ENCODE data around the gene SLC30A2.

The SLC30A2 gene

DNA sequence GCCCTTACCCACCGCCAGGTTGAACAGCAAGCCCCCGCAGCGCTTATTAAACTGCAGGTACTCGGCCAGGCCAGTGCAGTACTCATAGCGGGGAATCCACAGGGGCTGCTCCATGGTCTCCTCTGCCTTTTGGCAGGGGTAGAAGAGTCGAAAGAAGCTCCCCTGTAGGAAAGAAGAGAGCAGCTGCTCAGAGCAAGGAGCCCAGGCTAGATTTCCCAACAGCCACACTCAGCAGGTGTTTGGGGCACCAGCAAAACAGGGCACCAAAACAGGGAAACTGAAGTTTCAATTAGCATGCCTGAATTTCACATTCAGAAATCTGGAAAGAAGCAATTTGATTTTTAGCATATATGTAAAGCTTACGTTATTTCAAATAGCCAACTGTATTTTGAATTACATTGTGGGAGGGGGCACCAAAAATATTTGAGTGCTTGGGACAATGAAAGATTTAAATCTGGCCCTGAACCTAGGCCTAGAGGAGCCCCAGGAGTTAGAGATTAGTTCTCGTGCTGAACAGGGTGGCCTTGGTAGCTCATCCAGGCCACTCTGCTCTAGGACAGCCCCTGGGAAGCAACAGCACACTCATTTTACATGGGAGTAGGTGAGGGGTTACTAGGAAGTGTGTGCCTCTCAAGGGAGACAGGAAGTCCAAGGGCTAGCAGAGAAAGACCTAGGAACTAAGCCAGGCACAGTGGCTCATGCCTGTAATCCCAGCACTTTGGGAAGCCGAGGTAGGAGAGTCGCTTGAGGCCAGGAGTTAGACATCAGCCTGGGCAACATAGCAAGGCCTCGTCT, 56.3 kb downstream of the SLC30A2 start:
- TF ChIP-seq, protein P1, sequence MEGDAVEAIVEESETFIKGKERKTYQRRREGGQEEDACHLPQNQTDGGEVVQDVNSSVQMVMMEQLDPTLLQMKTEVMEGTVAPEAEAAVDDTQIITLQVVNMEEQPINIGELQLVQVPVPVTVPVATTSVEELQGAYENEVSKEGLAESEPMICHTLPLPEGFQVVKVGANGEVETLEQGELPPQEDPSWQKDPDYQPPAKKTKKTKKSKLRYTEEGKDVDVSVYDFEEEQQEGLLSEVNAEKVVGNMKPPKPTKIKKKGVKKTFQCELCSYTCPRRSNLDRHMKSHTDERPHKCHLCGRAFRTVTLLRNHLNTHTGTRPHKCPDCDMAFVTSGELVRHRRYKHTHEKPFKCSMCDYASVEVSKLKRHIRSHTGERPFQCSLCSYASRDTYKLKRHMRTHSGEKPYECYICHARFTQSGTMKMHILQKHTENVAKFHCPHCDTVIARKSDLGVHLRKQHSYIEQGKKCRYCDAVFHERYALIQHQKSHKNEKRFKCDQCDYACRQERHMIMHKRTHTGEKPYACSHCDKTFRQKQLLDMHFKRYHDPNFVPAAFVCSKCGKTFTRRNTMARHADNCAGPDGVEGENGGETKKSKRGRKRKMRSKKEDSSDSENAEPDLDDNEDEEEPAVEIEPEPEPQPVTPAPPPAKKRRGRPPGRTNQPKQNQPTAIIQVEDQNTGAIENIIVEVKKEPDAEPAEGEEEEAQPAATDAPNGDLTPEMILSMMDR (IDR thresholded peaks at IDR 0.05; ENCODE audit: low read depth, low read length) = no peak
- DNase-seq (ENCODE audit: extremely low read depth, low read depth) = no peak

DNA sequence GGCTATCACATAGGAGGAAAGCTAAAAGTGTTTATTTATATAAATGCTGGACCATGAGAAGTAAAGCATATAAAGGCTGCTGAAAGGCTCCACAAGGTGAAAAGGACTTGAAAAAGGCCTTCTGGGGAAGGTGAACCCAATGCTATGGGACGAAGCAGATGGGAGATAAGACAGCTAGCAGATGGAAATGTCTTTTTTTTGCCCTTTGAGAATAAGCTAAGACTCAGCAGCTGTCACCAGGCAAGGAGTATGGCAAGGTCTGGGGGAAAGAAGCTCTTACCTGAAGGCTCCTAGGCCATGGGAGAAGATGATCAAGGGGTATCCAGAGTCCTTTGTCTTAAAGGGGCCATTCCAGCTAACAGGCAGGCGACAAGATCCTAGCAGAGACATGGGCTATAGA, 58.0 kb downstream of the SLC30A2 start:
- no peak for DNase-seq (ENCODE audit: extremely low read depth, low read depth)
- TF ChIP-seq, protein P1 (IDR thresholded peaks at IDR 0.05; ENCODE audit: low read depth, low read length) = no peak
